Glutamatergic neuron (in vitro differentiated cells): Measurements from ENCODE around the gene MTCH2. TPM values are rescaled to one million over a fixed set of nuclear protein-coding genes. Genes with fewer than 3 reads are reported as not detected.
"Not testable (repeated sequence)": the region's sequence is repeated elsewhere in the genome, so short reads cannot be mapped to it uniquely, and the experiment has no call there.

Experiments
- DNase-seq: peaks from one replicate; pipeline ENCODE4 v3.0.0; 2022
- H3K27ac Mint-ChIP-seq: one replicate; pipeline ENCODE4 v1.8.0; 2020; ENCODE audit warnings: mild to moderate bottlenecking, mixed read lengths, inconsistent platforms; ENCODE audit not compliant: unreplicated experiment
- H3K27me3 Mint-ChIP-seq: one replicate; pipeline ENCODE4 v1.8.0; 2020; ENCODE audit warnings: mild to moderate bottlenecking, moderate library complexity, mixed read lengths, inconsistent platforms; ENCODE audit not compliant: unreplicated experiment
- H3K36me3 Mint-ChIP-seq: one replicate; pipeline ENCODE4 v1.8.0; 2020; ENCODE audit warnings: mild to moderate bottlenecking, mixed read lengths, inconsistent platforms; ENCODE audit not compliant: unreplicated experiment
- H3K4me1 Mint-ChIP-seq: one replicate; pipeline ENCODE4 v1.8.0; 2020; ENCODE audit warnings: mild to moderate bottlenecking, low read depth, mixed read lengths, inconsistent platforms; ENCODE audit not compliant: unreplicated experiment
- H3K4me3 Mint-ChIP-seq: one replicate; pipeline ENCODE4 v1.8.0; 2020; ENCODE audit warnings: mild to moderate bottlenecking, mixed read lengths, inconsistent platforms; ENCODE audit not compliant: unreplicated experiment
- H3K9me3 Mint-ChIP-seq: one replicate; pipeline ENCODE4 v1.8.0; 2020; ENCODE audit warnings: mild to moderate bottlenecking, moderate library complexity, mixed read lengths, inconsistent platforms; ENCODE audit not compliant: unreplicated experiment
- long read RNA-seq: library from polyadenylated mRNA; unstranded; transcript quantifications from one replicate; pipeline ENCODE4 v2.0.0, GENCODE V29; 2020; ENCODE audit not compliant: unreplicated experiment
- total RNA-seq: library from RNA; stranded (reverse); fragmentation: NEBNext Ultra II Directional; extraction: Animal tissue kit (Norgen Biotek cat#: 25700); gene quantifications from one replicate; pipeline ENCODE4 v1.2.1, GENCODE V29; 2021; ENCODE audit not compliant: unreplicated experiment
- TF ChIP-seq, protein P1 (sequence below): fragments of 200-600 bp; sonication (generic); IDR thresholded peaks from one replicate; pipeline ENCODE4 v1.5.0; 2021; ENCODE audit not compliant: partially characterized antibody, unreplicated experiment

The MTCH2 gene
- 144 TPM for total RNA-seq
- long read RNA-seq, transcript MTCH2-201 (13 exons, 2,587 nt) = major isoform, 153 of 185 reads
- long read RNA-seq, partial matches to known transcripts = 4 of 185 reads
- long read RNA-seq, other reads (novel, unspliced or antisense) = 27 of 185 reads

DNA sequence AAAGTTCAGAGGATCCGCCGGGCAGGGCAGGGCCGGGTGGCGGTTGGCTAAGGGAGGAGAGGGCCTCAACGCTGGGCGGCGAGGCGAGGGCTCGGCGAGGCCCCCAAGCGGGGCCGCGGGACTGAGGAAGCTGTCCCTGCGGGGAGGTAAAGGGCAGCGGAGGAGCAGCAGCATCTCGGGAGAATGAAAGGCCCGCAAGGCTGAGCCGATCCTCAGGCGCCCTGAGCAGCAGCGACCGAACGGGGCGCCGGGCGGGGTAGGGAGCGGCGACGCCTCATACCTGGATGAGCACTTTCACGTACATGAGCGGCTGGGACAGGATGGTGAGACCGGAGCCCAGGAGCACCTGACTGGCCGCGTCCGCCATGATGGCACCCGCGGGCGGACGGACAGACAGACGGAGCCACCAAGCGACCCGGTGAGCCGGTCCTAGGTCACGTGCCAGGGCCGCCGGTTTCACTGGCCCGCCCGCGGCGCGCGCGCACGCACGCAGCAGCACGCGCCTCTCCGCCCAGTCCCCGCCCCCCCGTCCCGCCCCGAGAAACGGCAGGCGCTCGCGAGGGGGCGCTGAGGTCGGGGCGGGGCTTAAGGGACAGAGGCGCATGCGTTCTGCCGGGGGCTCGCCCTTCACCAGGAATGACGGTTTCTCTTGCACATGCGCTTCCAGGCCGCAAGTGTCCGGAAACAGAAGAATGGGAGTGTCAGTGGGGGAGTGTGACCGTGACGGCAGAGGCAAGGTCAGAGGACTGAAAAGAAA is at the start of gene MTCH2:
MTCH2 (minus strand) TSS at position 461 of the 757 bp plus-strand sequence; CDS start at position 367, 94 bp downstream.
- TF ChIP-seq, protein P1, sequence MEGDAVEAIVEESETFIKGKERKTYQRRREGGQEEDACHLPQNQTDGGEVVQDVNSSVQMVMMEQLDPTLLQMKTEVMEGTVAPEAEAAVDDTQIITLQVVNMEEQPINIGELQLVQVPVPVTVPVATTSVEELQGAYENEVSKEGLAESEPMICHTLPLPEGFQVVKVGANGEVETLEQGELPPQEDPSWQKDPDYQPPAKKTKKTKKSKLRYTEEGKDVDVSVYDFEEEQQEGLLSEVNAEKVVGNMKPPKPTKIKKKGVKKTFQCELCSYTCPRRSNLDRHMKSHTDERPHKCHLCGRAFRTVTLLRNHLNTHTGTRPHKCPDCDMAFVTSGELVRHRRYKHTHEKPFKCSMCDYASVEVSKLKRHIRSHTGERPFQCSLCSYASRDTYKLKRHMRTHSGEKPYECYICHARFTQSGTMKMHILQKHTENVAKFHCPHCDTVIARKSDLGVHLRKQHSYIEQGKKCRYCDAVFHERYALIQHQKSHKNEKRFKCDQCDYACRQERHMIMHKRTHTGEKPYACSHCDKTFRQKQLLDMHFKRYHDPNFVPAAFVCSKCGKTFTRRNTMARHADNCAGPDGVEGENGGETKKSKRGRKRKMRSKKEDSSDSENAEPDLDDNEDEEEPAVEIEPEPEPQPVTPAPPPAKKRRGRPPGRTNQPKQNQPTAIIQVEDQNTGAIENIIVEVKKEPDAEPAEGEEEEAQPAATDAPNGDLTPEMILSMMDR = peak; percentile 25
- H3K36me3 Mint-ChIP-seq = peaks cover 5% of the 10 kb centered on the region
- peaks cover 8% of the 10 kb centered on the region for H3K27me3 Mint-ChIP-seq
- peak; percentile 97 for DNase-seq
- H3K4me3 Mint-ChIP-seq = peak within 1 kb of the TSS; percentile 100
- peak within 1 kb of the TSS; percentile 98 for H3K27ac Mint-ChIP-seq
- H3K9me3 Mint-ChIP-seq = peaks cover 9% of the 10 kb centered on the region
- H3K4me1 Mint-ChIP-seq = peaks cover 9% of the 10 kb centered on the region

DNA sequence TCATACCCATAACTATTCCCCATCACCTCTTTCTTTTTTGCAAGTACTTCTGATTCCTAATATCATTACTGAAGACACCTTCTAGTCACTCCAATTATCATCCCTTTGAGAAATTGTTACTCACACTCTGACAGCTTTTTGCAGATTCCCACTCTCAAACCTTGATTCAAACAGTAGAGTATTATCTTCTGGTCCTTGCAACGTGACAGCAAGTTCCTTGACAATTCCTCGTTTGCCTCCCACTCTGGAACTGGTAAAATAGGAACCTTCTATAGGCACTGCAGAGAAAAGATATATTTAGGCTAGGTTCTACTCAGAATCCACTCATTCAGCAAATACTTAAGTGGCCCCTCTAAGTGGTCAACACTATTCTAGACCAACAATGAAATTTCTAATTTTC is 49.6 kb upstream of the MTCH2 start:
- H3K4me1 Mint-ChIP-seq = no peaks in the 10 kb centered on the region
- DNase-seq = no peak
- no peak overlapping the region for H3K27ac Mint-ChIP-seq

DNA sequence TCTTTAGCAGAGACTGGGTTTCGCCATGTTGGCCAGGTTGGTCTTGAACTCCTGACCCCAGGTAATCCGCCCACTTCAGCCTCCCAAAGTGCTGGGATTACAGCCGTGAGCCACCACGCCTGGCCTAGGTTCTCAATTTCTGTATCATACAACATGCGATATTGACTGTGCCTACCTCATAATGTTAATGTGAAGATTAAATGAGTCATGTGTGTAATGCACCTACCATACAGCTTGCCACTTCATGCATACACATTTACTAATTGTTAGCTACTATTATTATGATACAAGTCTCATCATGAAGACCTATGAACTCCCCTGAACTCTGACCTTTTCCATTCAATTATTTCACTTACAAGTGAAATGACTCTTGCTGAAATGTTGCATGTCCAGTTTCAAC is 47.1 kb upstream of the MTCH2 start:
- DNase-seq = no peak
- H3K4me3 Mint-ChIP-seq = no peak overlapping the region
- peaks cover 2% of the 10 kb centered on the region for H3K27me3 Mint-ChIP-seq
- H3K27ac Mint-ChIP-seq = no peak overlapping the region
- no peaks in the 10 kb centered on the region for H3K9me3 Mint-ChIP-seq
- H3K4me1 Mint-ChIP-seq = no peaks in the 10 kb centered on the region
- no peaks in the 10 kb centered on the region for H3K36me3 Mint-ChIP-seq
- TF ChIP-seq, protein P1 = no peak

More for the DNA sequence above, 49.6 kb upstream of the MTCH2 start:
- Mint-ChIP-seq H3K36me3 (no peaks in the 10 kb centered on the region), H3K9me3 (no peaks in the 10 kb centered on the region), H3K4me3 (no peak overlapping the region), H3K27me3 (no peaks in the 10 kb centered on the region)
- TF ChIP-seq, protein P1 = no peak

DNA sequence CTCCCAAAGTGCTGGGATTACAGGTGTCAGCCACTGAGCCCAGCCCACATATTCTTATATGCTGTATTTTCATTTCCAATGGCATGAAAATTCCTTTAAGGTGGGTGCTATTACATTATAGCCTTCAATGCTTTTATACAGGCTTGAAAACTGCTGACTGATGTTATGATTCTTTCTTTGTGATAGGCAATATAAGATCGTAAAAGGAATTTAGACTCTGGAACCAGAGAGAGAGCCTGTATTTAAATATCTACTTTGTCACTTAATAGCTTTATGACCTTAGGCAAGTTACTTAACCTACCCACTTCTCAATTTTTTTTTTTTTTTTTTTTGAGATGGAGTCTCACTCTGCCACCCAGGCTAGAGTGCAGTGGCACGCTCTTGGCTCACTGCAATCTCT is 46.6 kb upstream of the MTCH2 start:
- TF ChIP-seq, protein P1 = no peak
- no peaks in the 10 kb centered on the region for H3K4me1 Mint-ChIP-seq
- no peak overlapping the region for H3K27ac Mint-ChIP-seq
- peaks cover 2% of the 10 kb centered on the region for H3K27me3 Mint-ChIP-seq
- H3K9me3 Mint-ChIP-seq = no peaks in the 10 kb centered on the region
- H3K36me3 Mint-ChIP-seq = no peaks in the 10 kb centered on the region
- no peak for DNase-seq
- H3K4me3 Mint-ChIP-seq = no peak overlapping the region

DNA sequence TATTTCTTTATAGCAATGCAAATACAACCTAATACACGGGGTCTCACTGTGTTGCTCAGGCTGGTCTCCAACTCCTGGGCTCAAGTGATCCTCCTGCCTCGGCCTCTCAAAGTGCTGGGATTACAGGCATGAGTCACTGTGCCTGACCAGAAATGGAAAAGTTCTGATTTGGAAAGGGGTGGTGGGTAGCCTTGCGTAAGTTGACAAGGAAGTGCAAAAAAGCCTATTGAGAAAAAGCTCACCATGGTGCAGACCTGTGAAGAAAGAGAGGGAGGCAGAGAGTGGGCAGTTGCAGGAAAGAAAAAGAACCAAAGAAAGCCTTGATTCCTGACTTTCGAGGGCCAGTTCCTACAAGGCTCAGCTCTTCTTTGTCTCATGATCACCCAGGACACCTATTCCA is 45.8 kb upstream of the MTCH2 start:
- H3K27me3 Mint-ChIP-seq = peaks cover 2% of the 10 kb centered on the region
- H3K4me3 Mint-ChIP-seq = no peak overlapping the region
- no peak overlapping the region for H3K27ac Mint-ChIP-seq
- H3K9me3 Mint-ChIP-seq = no peaks in the 10 kb centered on the region
- no peaks in the 10 kb centered on the region for H3K36me3 Mint-ChIP-seq
- TF ChIP-seq, protein P1 = no peak
- no peak for DNase-seq
- H3K4me1 Mint-ChIP-seq = no peaks in the 10 kb centered on the region

DNA sequence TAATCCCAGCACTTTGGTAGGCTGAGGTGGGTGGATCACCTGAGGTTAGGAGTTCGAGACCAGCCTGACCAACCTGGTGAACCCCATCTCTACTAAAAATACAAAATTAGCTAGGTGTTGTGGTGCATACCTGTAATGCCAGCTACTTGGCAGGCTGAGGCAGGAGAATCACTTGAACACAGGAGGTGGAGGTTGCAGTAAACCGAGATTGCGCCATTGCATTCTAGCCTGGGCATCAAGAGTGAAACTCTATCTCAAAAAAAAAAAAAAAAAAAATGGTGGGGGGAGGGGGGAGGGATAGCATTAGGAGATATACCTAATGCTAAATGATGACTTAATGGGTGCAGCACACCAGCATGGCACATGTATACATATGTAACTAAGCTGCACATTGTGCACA is 44.3 kb upstream of the MTCH2 start:
- not testable (repeated sequence) for H3K36me3 Mint-ChIP-seq, H3K9me3 Mint-ChIP-seq, DNase-seq, H3K27ac Mint-ChIP-seq, H3K4me3 Mint-ChIP-seq, H3K27me3 Mint-ChIP-seq, H3K4me1 Mint-ChIP-seq
